Epithelial cell of esophagus (primary cell): ENCODE results near the gene FKBP9.
"Not testable (repeated sequence)": the region's sequence is repeated elsewhere in the genome, so short reads cannot be mapped to it uniquely, and the experiment has no call there.

Experiments
- DNase-seq: peaks from one replicate; pipeline ENCODE4 v3.0.0; 2010; ENCODE audit warnings: low read depth
- H3K4me3 ChIP-seq: 2 replicates; pipeline ENCODE4 v1.5.1; 2011; ENCODE audit warnings: mild to moderate bottlenecking, low read length, control low read depth
- TF ChIP-seq, protein P1 (sequence below): IDR thresholded peaks from 2 replicates; pipeline ENCODE4 v1.5.1; 2011; ENCODE audit warnings: low read depth, mild to moderate bottlenecking, low read length, control low read depth, inconsistent platforms; ENCODE audit not compliant: insufficient read depth; ENCODE audit errors: missing control alignments

The FKBP9 gene

DNA sequence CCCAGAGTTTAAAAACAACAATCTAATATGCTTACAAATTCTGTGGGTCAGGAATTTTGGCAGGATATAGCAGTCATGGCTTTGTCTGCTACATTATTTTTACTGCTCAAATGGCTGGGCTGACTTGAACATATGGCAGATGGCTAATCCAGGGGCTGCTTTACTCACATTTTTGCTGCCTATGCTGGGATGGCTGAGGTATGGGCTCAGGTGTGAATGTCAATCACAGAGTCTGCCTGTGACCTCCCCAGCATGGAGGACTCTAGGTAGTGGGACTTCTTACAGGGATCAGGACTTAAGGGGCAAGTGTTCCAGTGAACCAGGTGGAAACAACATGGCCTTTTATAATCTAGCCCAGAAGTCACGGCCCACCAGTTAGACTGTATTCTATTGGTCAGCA lies 4.4 kb upstream of the FKBP9 start:
- TF ChIP-seq, protein P1, sequence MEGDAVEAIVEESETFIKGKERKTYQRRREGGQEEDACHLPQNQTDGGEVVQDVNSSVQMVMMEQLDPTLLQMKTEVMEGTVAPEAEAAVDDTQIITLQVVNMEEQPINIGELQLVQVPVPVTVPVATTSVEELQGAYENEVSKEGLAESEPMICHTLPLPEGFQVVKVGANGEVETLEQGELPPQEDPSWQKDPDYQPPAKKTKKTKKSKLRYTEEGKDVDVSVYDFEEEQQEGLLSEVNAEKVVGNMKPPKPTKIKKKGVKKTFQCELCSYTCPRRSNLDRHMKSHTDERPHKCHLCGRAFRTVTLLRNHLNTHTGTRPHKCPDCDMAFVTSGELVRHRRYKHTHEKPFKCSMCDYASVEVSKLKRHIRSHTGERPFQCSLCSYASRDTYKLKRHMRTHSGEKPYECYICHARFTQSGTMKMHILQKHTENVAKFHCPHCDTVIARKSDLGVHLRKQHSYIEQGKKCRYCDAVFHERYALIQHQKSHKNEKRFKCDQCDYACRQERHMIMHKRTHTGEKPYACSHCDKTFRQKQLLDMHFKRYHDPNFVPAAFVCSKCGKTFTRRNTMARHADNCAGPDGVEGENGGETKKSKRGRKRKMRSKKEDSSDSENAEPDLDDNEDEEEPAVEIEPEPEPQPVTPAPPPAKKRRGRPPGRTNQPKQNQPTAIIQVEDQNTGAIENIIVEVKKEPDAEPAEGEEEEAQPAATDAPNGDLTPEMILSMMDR = no peak
- no peak overlapping the region for H3K4me3 ChIP-seq
- no peak for DNase-seq

DNA sequence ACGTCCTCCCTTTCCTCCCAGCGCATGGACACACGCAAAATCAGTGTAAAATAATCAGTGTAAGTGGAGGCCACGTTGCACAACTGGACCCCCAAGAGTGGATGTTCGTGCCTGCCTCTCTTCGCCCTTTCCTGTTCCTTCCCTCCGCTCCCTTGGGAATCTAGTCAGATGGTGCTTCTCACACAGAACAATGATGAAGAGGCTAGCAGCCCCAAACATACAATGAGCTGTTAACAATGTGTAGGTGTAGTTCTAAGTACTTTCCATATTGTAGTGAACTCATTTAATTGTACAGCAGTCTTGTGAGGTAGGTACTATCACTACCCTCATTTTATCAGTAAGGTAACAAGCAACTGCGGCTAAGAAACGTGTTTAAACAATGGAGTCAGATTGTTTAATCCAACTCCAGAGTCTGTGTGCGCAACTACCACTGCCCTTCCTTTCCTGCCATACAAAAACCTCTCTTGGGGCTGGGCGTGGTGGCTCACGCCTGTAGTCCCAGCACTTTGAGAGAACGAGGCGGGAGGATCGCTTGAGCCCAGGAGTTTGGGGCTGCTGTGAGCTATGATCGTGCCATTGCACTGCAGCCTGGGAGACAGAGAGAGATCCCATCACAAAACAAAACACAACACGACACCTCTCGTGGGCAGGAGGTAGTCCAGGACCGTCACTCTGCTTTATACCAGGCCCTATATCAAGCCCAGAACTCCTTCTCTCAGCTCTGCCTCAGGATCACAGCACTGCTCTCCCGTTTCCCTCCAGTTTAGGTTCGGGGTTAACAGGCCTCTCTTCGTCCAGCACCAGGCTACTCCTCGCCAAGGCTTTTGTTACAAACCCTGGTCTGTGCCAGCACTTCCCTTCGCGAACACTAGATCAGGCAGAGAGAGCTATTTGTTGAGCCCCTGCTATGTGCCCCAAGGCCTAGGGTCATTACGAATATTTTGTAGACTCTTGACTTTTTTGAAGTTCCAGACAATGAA lies 1.1 kb downstream of the FKBP9 start:
- peak; percentile 62 for DNase-seq
- H3K4me3 ChIP-seq = peak overlapping the region; percentile 82

DNA sequence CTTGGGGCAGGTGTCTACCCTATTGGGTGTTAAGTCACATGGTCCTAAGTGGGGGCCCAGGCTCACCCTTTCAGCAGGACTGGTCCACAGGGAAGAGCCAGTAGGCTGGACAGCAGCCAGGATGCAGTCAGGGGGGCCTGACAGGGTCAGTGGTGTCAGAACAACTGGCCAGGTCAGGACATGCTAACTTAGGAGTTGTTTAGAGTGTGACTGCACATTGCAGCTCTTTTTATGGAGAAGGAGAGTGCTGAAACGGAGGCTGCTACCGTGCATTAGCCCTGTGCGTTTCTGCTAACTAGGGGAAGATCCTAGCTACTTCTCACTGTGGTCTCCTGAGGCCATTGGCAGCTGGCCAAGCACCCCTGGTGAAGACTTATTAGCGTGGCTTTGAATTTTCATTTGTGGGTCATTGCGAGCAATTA lies 6.7 kb downstream of the FKBP9 start:
- not testable (repeated sequence) for DNase-seq, H3K4me3 ChIP-seq

More for the DNA sequence above, 1.1 kb downstream of the FKBP9 start:
- TF ChIP-seq, protein P1 = no peak

DNA sequence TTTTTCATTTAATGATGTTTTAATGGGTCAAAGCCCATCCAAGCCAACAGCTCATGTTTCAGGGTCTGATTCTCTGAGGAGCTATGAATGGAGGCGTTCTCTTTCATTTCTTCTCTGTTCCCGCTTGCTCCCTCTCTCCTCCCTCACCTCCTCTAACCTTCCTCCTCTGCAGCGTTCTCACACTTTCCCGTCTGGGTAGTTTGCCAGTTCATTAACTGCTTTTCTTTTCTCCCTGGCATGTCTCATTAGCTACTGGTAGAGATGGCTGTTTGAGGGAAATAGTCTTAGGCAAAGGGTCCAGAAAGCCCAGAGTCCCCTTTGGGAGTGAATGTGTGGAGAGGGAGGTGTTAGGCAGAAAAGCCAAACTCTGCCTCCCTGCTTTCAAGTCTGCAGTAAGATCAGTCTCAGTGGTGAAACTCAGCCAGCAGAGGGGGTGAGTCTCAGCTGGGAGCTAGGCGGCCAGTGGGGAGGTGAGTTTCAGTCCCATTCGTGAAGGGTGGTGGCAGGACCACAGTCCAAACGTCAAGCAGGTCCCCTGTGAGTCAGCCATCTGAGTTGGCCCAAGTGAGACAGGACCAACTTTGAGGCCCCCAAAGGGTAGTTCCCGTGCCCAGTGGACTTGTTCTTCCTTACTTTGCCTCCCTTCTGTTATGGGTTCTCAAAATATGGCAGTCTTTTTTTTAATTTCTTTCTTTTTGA lies 7.4 kb downstream of the FKBP9 start:
- TF ChIP-seq, protein P1 = peak; percentile 27
- not testable (repeated sequence) for H3K4me3 ChIP-seq, DNase-seq

DNA sequence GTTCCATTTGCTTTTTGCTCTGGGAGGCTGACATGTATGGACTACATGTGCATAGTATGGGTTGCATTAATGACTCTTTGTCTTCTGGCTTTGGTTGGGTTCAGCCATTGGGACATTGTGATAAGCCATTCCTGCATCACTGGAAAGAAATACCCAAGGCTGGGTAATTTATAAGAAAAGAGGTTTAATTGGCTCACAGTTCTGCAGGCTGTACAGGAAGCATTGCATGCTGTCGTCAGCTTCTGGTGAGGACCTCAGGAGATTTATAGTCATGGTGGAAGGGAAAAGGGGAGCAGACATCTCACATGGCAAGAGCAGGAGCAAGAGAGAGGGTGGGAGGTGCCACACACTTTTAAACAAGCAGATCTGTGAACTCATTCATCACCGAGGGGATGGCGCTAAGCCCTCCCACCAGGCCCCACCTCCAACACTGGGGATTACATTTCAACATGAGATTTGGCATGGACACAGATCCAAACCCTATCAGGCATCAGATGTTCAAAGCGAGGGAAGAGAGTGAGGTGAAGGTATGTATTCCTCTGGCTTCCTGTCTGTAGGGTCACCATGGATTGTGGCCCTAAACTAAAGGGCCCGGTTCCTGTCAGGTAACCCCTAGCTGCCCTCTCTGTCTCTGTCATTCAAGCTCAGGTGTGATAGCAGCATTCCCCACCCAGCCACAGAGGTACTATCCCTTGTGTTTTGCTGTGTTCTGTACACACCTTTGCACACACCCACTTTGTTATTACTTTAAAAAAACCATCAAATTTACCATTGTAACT lies 9.4 kb downstream of the FKBP9 start:
- not testable (repeated sequence) for H3K4me3 ChIP-seq, DNase-seq

DNA sequence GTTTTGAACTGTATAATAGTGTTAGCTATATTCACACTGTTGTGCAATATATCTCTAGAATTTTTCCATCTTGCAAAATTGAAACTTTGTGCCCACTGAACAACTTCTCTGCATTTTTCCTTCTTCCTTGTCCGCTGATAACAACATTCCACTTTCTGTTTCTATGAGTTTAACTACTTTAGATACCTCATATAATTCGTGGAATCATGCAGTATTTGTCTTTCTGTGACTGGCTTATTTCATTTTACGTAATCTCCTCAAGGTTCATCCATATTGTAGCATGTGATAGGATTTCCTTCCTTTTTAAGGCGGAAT lies 10.0 kb downstream of the FKBP9 start:
- not testable (repeated sequence) for DNase-seq, H3K4me3 ChIP-seq

DNA sequence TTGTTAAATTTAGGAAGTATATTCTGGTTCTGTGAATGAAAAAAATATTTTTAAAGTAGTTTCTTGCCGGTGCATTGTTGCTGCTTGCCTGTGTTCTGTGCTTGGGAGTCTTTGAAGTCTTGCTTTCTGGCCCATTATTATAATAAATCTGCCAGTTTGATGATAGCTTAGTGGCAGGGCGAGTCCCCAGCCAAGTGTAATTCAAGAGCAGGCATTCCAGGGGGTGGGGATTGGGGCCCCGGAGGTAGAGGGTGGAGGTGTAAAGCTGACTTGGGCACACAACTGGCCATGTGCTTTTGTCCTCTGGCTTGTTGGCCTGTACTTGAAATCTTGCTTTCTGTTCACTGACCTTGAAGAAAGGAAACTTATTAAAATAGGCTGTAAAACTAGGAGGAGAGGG lies 14.7 kb downstream of the FKBP9 start:
- not testable (repeated sequence) for H3K4me3 ChIP-seq, DNase-seq

DNA sequence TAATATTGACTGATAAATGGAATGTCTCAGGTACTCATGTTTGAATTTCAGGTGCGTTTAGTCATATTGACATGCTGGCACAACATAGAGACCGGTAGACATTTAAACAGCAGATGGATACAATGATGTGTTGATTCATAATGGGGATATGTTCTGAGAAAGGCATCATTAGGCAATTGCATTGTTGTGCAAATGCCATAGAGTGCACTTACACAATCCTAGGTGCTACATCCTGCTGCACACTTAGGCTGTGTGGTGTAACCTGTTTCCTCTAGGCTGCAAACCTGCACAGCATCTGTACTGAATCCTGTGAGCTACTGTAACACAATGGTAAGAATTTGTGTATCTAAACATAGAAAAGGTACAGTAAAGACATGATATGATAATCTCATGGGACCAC lies 19.9 kb downstream of the FKBP9 start:
- peak; percentile 95 for DNase-seq
- H3K4me3 ChIP-seq = not testable (repeated sequence)

DNA sequence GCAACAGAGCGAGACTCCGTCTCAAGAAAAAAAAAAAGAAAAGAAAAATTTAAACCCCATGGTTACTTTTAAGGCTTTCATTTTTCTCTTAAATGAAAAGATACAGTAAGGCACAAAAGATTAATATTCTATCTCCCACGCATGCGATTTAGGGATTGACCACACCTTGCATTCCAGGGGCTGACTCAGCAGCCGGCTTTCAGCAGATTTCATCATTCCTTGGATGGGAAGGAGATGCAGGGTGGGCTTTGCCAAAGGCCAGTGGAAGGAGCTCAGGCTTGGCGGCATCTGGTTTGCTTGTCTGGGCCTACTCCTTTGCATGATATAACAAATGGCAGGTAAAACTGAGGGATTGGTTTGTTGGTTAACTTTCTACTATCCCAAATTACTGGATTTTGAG lies 22.0 kb downstream of the FKBP9 start:
- DNase-seq = peak; percentile 83
- not testable (repeated sequence) for H3K4me3 ChIP-seq

DNA sequence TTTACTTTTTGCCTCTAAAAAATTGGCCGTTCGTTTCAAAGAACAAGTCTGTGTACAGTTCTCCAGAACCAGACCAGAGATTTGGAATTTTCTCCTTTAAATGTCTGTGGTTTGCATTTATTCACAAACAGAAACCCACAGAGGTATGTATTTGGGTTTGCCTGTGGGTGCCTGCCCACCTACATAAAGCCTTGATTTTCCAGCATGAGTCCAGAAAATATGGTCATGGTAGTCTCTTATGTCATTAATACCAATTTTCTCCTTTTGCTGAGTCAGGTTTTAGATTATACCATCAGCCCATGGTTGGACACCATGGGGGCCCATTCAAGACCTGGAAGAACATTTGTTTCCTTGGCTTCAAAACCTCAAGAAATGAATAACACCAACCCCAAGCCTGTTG lies 22.7 kb downstream of the FKBP9 start:
- not testable (repeated sequence) for DNase-seq, H3K4me3 ChIP-seq

DNA sequence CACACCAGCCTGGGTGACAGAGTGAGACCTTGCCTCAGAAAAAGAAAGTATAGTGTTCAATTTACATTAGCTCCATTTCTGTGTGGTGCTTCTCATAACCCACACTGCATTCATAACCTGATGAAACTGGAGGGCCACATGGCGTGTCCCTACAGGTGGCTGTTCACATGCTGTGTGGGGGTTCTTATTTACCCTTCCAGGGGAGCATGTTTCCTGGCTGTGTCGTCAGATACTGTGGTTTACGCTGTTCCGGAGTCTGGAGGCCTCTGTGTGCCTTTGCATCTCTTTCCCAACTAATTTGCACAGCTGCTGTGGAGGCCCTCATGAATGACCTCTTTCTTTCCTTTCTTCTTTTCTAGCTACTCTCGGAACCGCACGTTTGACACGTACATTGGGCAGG lies 30.9 kb downstream of the FKBP9 start:
- DNase-seq = peak; percentile 16
- not testable (repeated sequence) for H3K4me3 ChIP-seq

DNA sequence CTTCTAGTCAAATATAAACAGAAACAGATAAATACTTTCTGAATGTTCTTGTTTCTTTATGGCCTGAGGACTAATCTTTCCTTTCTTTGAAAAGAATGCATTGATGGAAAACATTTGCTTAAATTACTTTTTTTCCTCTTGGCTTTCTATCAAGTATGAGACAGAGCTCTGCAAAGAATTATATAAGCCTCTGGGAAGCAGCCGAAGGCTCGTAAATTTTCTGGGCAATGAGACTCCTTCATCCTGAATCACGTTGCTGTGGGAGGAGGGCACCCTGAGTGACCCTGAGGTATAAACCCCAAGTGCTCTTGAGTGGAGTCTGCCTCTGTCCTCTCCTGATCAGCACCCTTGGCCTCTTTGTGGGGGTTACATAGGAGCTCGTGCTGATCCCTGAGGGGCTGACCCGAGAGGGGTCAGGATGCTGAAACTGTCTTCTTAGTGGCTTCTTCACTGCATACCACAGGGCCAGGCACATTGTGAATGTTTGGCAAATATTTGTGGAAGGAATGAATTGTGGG lies 33.9 kb downstream of the FKBP9 start:
- not testable (repeated sequence) for H3K4me3 ChIP-seq, DNase-seq

DNA sequence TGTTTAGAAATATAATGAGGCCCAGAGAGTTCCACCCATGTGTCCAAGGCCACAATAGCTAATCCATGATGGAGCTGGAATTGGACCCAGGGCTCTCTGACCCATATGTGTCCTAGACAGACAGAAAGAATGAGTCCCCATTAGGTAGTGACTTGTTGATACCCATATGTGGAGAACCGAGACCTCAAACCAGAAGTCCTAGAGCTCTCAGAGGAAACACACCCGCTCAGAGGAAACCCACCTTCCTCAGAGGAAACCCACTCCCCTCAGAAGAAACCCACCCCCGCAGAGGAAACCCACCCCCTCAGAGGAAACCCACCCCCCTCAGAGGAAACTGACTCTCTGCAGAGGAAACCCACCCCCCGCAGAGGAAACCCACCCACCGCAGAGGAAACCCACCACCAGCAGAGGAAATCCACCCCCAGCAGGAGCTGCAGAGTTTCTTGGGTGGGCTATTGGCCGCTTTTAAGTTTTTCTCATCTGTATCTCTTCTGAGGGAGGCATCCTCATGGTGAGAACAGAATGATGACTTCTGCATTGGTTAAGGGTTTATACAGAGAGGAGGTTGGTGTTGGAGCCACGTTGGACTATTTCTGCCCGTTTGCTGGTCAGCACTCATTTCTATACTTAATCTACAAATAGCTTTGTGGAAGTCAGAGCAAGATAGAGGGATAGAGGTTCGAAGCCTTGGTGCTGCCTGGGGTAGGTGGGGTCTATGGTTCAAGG lies 34.9 kb downstream of the FKBP9 start:
- H3K4me3 ChIP-seq, DNase-seq: not testable (repeated sequence)

DNA sequence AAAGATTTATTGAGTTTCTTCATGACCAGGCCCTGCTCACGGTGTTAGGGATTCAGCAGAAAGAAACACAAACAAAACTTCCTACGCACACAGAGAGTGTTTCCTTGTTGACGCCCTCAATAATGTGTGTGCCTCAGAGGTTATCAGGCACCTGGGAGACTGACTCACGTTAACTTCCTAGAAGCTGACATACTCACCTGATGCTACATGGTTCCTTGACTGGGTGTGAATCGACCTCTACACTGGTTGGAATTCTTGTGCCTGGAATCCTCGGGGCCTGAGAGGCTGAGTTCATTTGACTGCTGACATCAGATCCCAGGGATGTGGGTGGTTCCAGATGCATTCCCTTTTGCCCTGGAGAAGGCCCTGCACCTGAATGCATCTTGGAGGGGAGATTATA lies 35.5 kb downstream of the FKBP9 start:
- DNase-seq = peak; percentile 86
- H3K4me3 ChIP-seq = not testable (repeated sequence)
